Measurements from ENCODE around the gene AHR. TPM values are rescaled to one million over a fixed set of nuclear protein-coding genes. Genes with fewer than 3 reads are reported as not detected.

The AHR gene
- total and polyA plus RNA-seq, 5 donors from 2014 or later: 10.3 to 120 (median 13.3) TPM

- Mint-ChIP-seq H3K9me3 (no peaks in the 10 kb centered on the region), H3K4me3 (no peak overlapping the region)
Observed at GRCh38 chr7:17318146-17318545, 19.7 kb downstream of the AHR start.

GRCh38 chr7:17319164-17320101 is 21.0 kb downstream of the AHR start:
- Mint-ChIP-seq H3K27me3 (no peaks in the 10 kb centered on the region), H3K27ac (peak overlapping the region in 2 of 3 donors; percentile 52 to 65), H3K4me3 (peak overlapping the region in 1 of 4 donors; percentile 43), H3K9me3 (no peaks in the 10 kb centered on the region), H3K36me3 (peaks cover 25% of the 10 kb centered on the region), H3K4me1 (peaks cover 44 to 65% (median 54%) of the 10 kb centered on the region in 4 donors)
- no peak overlapping the region for H3K4me3 ChIP-seq (ENCODE audit: low read depth, low read length)
- H3K27ac ChIP-seq (ENCODE audit: insufficient read depth, low read length, poor library complexity, severe bottlenecking): no peak overlapping the region
- DNase-seq (no peak), ATAC-seq (ENCODE audit: low read depth in 2 of 2) (no peak)
- no peaks in the 10 kb centered on the region for H3K9me3 ChIP-seq (ENCODE audit: control insufficient read depth in 2 of 2, low read length in 2 of 2)
- H3K36me3 ChIP-seq (ENCODE audit: control insufficient read depth, insufficient read depth, low read length): peaks cover 26% of the 10 kb centered on the region
- peaks cover 3% of the 10 kb centered on the region for H3K4me1 ChIP-seq (ENCODE audit: control insufficient read depth, insufficient read depth, low read length, poor library complexity, severe bottlenecking)
- no peaks in the 10 kb centered on the region for H3K27me3 ChIP-seq (ENCODE audit: control insufficient read depth, insufficient read depth, low read length)

More at GRCh38 chr7:17318146-17318545, 19.7 kb downstream of the AHR start:
- Mint-ChIP-seq H3K36me3 (peaks cover 26% of the 10 kb centered on the region), H3K27ac (peak overlapping the region in 1 of 3 donors; percentile 52), H3K4me1 (peaks cover 46 to 62% (median 56%) of the 10 kb centered on the region in 4 donors), H3K27me3 (no peaks in the 10 kb centered on the region)
- DNase-seq (no peak), ATAC-seq (ENCODE audit: low read depth in 2 of 2) (no peak)
- Histone ChIP-seq H3K27me3 (ENCODE audit: control insufficient read depth, insufficient read depth, low read length) (no peaks in the 10 kb centered on the region), H3K9me3 (ENCODE audit: control insufficient read depth in 2 of 2, low read length in 2 of 2) (no peaks in the 10 kb centered on the region), H3K36me3 (ENCODE audit: control insufficient read depth, insufficient read depth, low read length) (peaks cover 28% of the 10 kb centered on the region), H3K27ac (ENCODE audit: insufficient read depth, low read length, poor library complexity, severe bottlenecking) (no peak overlapping the region), H3K4me1 (ENCODE audit: control insufficient read depth, insufficient read depth, low read length, poor library complexity, severe bottlenecking) (peaks cover 4% of the 10 kb centered on the region), H3K4me3 (ENCODE audit: low read depth, low read length) (no peak overlapping the region)

- ATAC-seq (ENCODE audit: low read depth in 2 of 2): no peak
- Mint-ChIP-seq H3K9me3 (no peaks in the 10 kb centered on the region), H3K27ac (no peak overlapping the region), H3K27me3 (no peaks in the 10 kb centered on the region), H3K4me1 (peaks cover 42 to 64% (median 52%) of the 10 kb centered on the region in 4 donors), H3K4me3 (no peak overlapping the region), H3K36me3 (peaks cover 24% of the 10 kb centered on the region)
- no peak overlapping the region for H3K27ac ChIP-seq (ENCODE audit: insufficient read depth, low read length, poor library complexity, severe bottlenecking)
- no peak for DNase-seq
- H3K27me3 ChIP-seq (ENCODE audit: control insufficient read depth, insufficient read depth, low read length): no peaks in the 10 kb centered on the region
- no peak overlapping the region for H3K4me3 ChIP-seq (ENCODE audit: low read depth, low read length)
- H3K4me1 ChIP-seq (ENCODE audit: control insufficient read depth, insufficient read depth, low read length, poor library complexity, severe bottlenecking): peaks cover 3% of the 10 kb centered on the region
- no peaks in the 10 kb centered on the region for H3K9me3 ChIP-seq (ENCODE audit: control insufficient read depth in 2 of 2, low read length in 2 of 2)
- peaks cover 26% of the 10 kb centered on the region for H3K36me3 ChIP-seq (ENCODE audit: control insufficient read depth, insufficient read depth, low read length)
Observed at GRCh38 chr7:17320102-17320497, 21.6 kb downstream of the AHR start.

- ATAC-seq (ENCODE audit: low read depth in 2 of 2): no peak
Observed at GRCh38 chr7:17320657-17321056, 22.2 kb downstream of the AHR start.

GRCh38 chr7:17325364-17325763 is 26.9 kb downstream of the AHR start:
- Histone ChIP-seq H3K4me1 (ENCODE audit: control insufficient read depth, insufficient read depth, low read length, poor library complexity, severe bottlenecking) (no peaks in the 10 kb centered on the region), H3K27ac (ENCODE audit: insufficient read depth, low read length, poor library complexity, severe bottlenecking) (no peak overlapping the region), H3K4me3 (ENCODE audit: low read depth, low read length) (no peak overlapping the region), H3K27me3 (ENCODE audit: control insufficient read depth, insufficient read depth, low read length) (no peaks in the 10 kb centered on the region), H3K9me3 (ENCODE audit: control insufficient read depth in 2 of 2, low read length in 2 of 2) (no peaks in the 10 kb centered on the region), H3K36me3 (ENCODE audit: control insufficient read depth, insufficient read depth, low read length) (peaks cover 51% of the 10 kb centered on the region)
- no peaks in the 10 kb centered on the region for H3K9me3 Mint-ChIP-seq
- H3K36me3 Mint-ChIP-seq: peaks cover 26% of the 10 kb centered on the region
- H3K27me3 Mint-ChIP-seq: no peaks in the 10 kb centered on the region
- H3K4me3 Mint-ChIP-seq: no peak overlapping the region
- H3K4me1 Mint-ChIP-seq: peaks cover 22 to 44% (median 30%) of the 10 kb centered on the region in 4 donors
- H3K27ac Mint-ChIP-seq: no peak overlapping the region
- no peak for ATAC-seq (ENCODE audit: low read depth in 2 of 2)
- DNase-seq: no peak

More at GRCh38 chr7:17320657-17321056, 22.2 kb downstream of the AHR start:
- H3K9me3 ChIP-seq (ENCODE audit: control insufficient read depth in 2 of 2, low read length in 2 of 2): no peaks in the 10 kb centered on the region
- Mint-ChIP-seq H3K4me1 (peaks cover 47 to 65% (median 56%) of the 10 kb centered on the region in 4 donors), H3K4me3 (no peak overlapping the region), H3K27me3 (no peaks in the 10 kb centered on the region), H3K36me3 (peaks cover 29% of the 10 kb centered on the region), H3K27ac (peak overlapping the region in 1 of 3 donors; percentile 25), H3K9me3 (no peaks in the 10 kb centered on the region)
- H3K36me3 ChIP-seq (ENCODE audit: control insufficient read depth, insufficient read depth, low read length): peaks cover 31% of the 10 kb centered on the region
- DNase-seq: no peak
- H3K4me1 ChIP-seq (ENCODE audit: control insufficient read depth, insufficient read depth, low read length, poor library complexity, severe bottlenecking): no peaks in the 10 kb centered on the region
- no peak overlapping the region for H3K4me3 ChIP-seq (ENCODE audit: low read depth, low read length)
- no peak overlapping the region for H3K27ac ChIP-seq (ENCODE audit: insufficient read depth, low read length, poor library complexity, severe bottlenecking)
- no peaks in the 10 kb centered on the region for H3K27me3 ChIP-seq (ENCODE audit: control insufficient read depth, insufficient read depth, low read length)

- Mint-ChIP-seq H3K4me1 (peaks cover 14 to 38% (median 23%) of the 10 kb centered on the region in 4 donors), H3K27ac (no peak overlapping the region), H3K9me3 (no peaks in the 10 kb centered on the region), H3K27me3 (no peaks in the 10 kb centered on the region), H3K4me3 (no peak overlapping the region), H3K36me3 (peaks cover 27% of the 10 kb centered on the region)
- no peak for DNase-seq
- Histone ChIP-seq H3K27me3 (ENCODE audit: control insufficient read depth, insufficient read depth, low read length) (no peaks in the 10 kb centered on the region), H3K27ac (ENCODE audit: insufficient read depth, low read length, poor library complexity, severe bottlenecking) (no peak overlapping the region), H3K4me1 (ENCODE audit: control insufficient read depth, insufficient read depth, low read length, poor library complexity, severe bottlenecking) (no peaks in the 10 kb centered on the region), H3K4me3 (ENCODE audit: low read depth, low read length) (no peak overlapping the region), H3K9me3 (ENCODE audit: control insufficient read depth in 2 of 2, low read length in 2 of 2) (no peaks in the 10 kb centered on the region), H3K36me3 (ENCODE audit: control insufficient read depth, insufficient read depth, low read length) (peaks cover 59% of the 10 kb centered on the region)
- ATAC-seq (ENCODE audit: low read depth in 2 of 2): no peak
Observed at GRCh38 chr7:17326378-17326777, 27.9 kb downstream of the AHR start.

- no peaks in the 10 kb centered on the region for H3K9me3 Mint-ChIP-seq
Observed at GRCh38 chr7:17328641-17329040, 30.2 kb downstream of the AHR start.

More at GRCh38 chr7:17328641-17329040, 30.2 kb downstream of the AHR start:
- H3K4me1 ChIP-seq (ENCODE audit: control insufficient read depth, insufficient read depth, low read length, poor library complexity, severe bottlenecking): no peaks in the 10 kb centered on the region
- H3K27me3 ChIP-seq (ENCODE audit: control insufficient read depth, insufficient read depth, low read length): no peaks in the 10 kb centered on the region
- no peak overlapping the region for H3K4me3 Mint-ChIP-seq
- H3K4me3 ChIP-seq (ENCODE audit: low read depth, low read length): no peak overlapping the region
- H3K9me3 ChIP-seq (ENCODE audit: control insufficient read depth in 2 of 2, low read length in 2 of 2): no peaks in the 10 kb centered on the region
- peaks cover 65% of the 10 kb centered on the region for H3K36me3 ChIP-seq (ENCODE audit: control insufficient read depth, insufficient read depth, low read length)
- no peak overlapping the region for H3K27ac ChIP-seq (ENCODE audit: insufficient read depth, low read length, poor library complexity, severe bottlenecking)
- peaks cover 33% of the 10 kb centered on the region for H3K36me3 Mint-ChIP-seq
- no peak overlapping the region for H3K27ac Mint-ChIP-seq
- ATAC-seq (ENCODE audit: low read depth in 2 of 2) (no peak), DNase-seq (no peak)
- no peaks in the 10 kb centered on the region for H3K27me3 Mint-ChIP-seq
- peaks cover 14 to 26% (median 19%) of the 10 kb centered on the region in 4 donors for H3K4me1 Mint-ChIP-seq

Measured in CD4-positive, CD25-positive, alpha-beta regulatory T cell (primary cell).